Measurements from ENCODE around the gene HES2. TPM values are rescaled to one million over a fixed set of nuclear protein-coding genes. Genes with fewer than 3 reads are reported as not detected.

HES2 gene
- total and polyA plus RNA-seq, 2 experiments from 2014 or later, result 1.6 to 2.1 TPM

- no peak overlapping the region for H3K4me2 ChIP-seq
- H3K36me3 ChIP-seq (ENCODE audit: insufficient read depth), result no peaks in the 10 kb centered on the region
- no peaks in the 10 kb centered on the region for H4K20me1 ChIP-seq (replicated peaks; ENCODE audit: insufficient read depth)
- no peak overlapping the region for H3K4me3 ChIP-seq
- Mint-ChIP-seq H3K27ac (no peak overlapping the region), H3K9me3 (no peaks in the 10 kb centered on the region), H3K27me3 (ENCODE audit: insufficient read depth, low read depth, poor library complexity) (peaks cover 8% of the 10 kb centered on the region), H3K36me3 (ENCODE audit: low read depth) (no peaks in the 10 kb centered on the region), H3K4me3 (no peak overlapping the region), H3K4me1 (no peaks in the 10 kb centered on the region; the same call in 2 of the 3 replicates)
- 0 out of 2 replicates have a peak, but pooled peaks cover 4% of the 10 kb centered on the region for H3K4me1 ChIP-seq (ENCODE audit: insufficient read depth)
- DNase-seq (ENCODE audit: low spot score) (no peak), ATAC-seq (no peak)
- 0 out of 2 replicates have a peak, but pooled peaks cover 7% of the 10 kb centered on the region for H3F3A ChIP-seq (replicated peaks; ENCODE audit: low read depth)
- H3K79me2 ChIP-seq (replicated peaks; ENCODE audit: insufficient read depth), result no peaks in the 10 kb centered on the region
- peaks cover 11% of the 10 kb centered on the region; the same call in 1 of the 2 replicates for H3K27me3 ChIP-seq (ENCODE audit: insufficient read depth)
- H3K9me2 ChIP-seq (ENCODE audit: insufficient read depth), result no peaks in the 10 kb centered on the region
- H3K27ac ChIP-seq (ENCODE audit: low read depth), result no peak overlapping the region
- no peak overlapping the region for H2AFZ ChIP-seq
- TF ChIP-seq CREB1 (CRISPR knock-in tag; IDR thresholded peaks at IDR 0.05; ENCODE audit: low read depth) (no peak), NANOG (IDR thresholded peaks at IDR 0.05; ENCODE audit: borderline replicate concordance) (no peak), EZH2 (IDR thresholded peaks at IDR 0.05; ENCODE audit: low read depth, unreplicated experiment) (no peak), POLR2AphosphoS5 (IDR thresholded peaks at IDR 0.05; ENCODE audit: low read depth) (no peak), ZNF462 (CRISPR knock-in tag; IDR thresholded peaks at IDR 0.05) (no peak), ETS1 (IDR thresholded peaks at IDR 0.05) (no peak), CTCF (conservative IDR thresholded peaks at IDR 0.05; ENCODE audit: low read depth in 2 of 2) (no peak), ZNF331 (CRISPR knock-in tag; IDR thresholded peaks at IDR 0.05; ENCODE audit: low read depth) (no peak), ZNF114 (CRISPR knock-in tag; IDR thresholded peaks at IDR 0.05) (no peak), JUNB (IDR thresholded peaks at IDR 0.05; ENCODE audit: unreplicated experiment) (no peak), REST (IDR thresholded peaks at IDR 0.05; ENCODE audit: unreplicated experiment) (no peak), STAT1 (IDR thresholded peaks at IDR 0.05; ENCODE audit: unreplicated experiment) (no peak), EZH2phosphoT487 (IDR thresholded peaks at IDR 0.05; ENCODE audit: unreplicated experiment) (no peak)
Observed at GRCh38 chr1:6408023-6408422, 11.7 kb downstream of the HES2 start.
